ENCODE results near the gene LMO3. TPM values are rescaled to one million over a fixed set of nuclear protein-coding genes. Genes with fewer than 3 reads are reported as not detected.

The LMO3 gene
- total RNA-seq, 2 donors from 2014 or later: not detected

DNA sequence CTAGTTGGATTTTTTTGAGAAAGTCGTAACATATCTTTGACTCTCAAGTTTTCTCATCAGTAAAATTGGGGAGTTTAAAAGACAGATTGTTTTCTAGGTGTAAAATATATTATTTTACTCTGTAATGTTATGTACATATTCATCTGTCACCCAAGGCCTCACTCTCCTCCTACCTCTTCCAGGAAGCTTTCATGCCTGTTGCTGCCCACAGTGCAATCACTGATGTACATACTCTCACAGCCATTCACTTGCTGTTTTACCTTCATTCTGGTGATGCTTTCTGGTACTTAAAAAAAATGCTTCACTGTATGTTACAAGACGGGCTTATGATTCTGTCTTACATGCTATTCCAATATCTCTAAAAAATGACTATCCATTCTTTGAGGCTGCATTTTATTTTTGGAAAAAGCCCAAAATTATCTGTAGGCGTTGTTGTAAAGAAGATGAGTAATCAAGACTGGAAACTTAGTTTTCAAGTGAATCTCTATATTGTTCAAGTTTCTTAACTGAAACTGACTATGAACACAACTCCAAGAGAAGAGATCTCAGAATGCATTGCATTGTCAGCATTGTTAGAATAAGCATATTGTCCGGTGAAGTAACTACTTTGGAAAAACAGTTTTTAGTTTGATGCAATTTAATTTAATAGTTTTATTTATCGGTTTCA is 82.5 kb downstream of the LMO3 start:
- H3K4me1 Mint-ChIP-seq (ENCODE audit: low read depth): no peaks in the 10 kb centered on the region
- no peak overlapping the region for H3K4me3 Mint-ChIP-seq
- DNase-seq (no peak), ATAC-seq (replicated peaks in 1 of 2) (no peak)
- no peaks in the 10 kb centered on the region for H3K27me3 Mint-ChIP-seq (ENCODE audit: low read depth)
- H3K9me3 Mint-ChIP-seq: peaks cover 0 to 4% of the 10 kb centered on the region in 2 donors
- H3K36me3 Mint-ChIP-seq (ENCODE audit: insufficient read depth in 2 of 2): no peaks in the 10 kb centered on the region
- H3K27ac Mint-ChIP-seq: no peak overlapping the region

- no peaks in the 10 kb centered on the region for H3K4me1 Mint-ChIP-seq (ENCODE audit: low read depth)
- no peak overlapping the region for H3K27ac Mint-ChIP-seq
- H3K36me3 Mint-ChIP-seq (ENCODE audit: insufficient read depth in 2 of 2): no peaks in the 10 kb centered on the region
- H3K9me3 Mint-ChIP-seq: peaks cover 4 to 7% of the 10 kb centered on the region in 2 donors
- DNase-seq (no peak), ATAC-seq (replicated peaks in 1 of 2) (no peak)
- no peaks in the 10 kb centered on the region for H3K27me3 Mint-ChIP-seq (ENCODE audit: low read depth)
- no peak overlapping the region for H3K4me3 Mint-ChIP-seq
Measured at GRCh38 chr12:16520328-16520727, 85.6 kb downstream of the LMO3 start.

GRCh38 chr12:16515666-16516065 is 90.3 kb downstream of the LMO3 start:
- Mint-ChIP-seq H3K27ac (no peak overlapping the region), H3K36me3 (ENCODE audit: insufficient read depth in 2 of 2) (no peaks in the 10 kb centered on the region)

DNA sequence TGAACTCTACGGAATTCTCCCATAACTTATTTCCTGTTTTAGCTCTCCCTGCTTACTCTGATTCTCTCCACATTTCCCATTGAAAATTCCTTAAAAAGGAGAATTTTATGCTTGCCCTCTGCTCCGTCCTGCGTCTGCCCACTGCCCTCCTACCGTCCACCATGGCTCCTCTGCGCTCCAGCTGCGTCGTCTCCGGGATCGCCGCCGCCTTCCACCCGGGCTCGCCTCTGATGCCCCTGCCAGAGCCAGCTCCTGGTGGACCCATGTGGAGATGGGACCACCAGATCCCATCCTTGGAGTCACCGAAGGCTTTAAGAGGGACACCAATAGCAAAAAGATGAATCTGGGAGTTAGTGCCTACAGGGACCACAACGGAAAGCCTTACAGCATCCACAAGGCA is 92.7 kb downstream of the LMO3 start:
- H3K27me3 Mint-ChIP-seq (ENCODE audit: low read depth): no peaks in the 10 kb centered on the region
- H3K4me1 Mint-ChIP-seq (ENCODE audit: low read depth): no peaks in the 10 kb centered on the region
- H3K4me3 Mint-ChIP-seq: no peak overlapping the region
- H3K36me3 Mint-ChIP-seq (ENCODE audit: insufficient read depth in 2 of 2): no peaks in the 10 kb centered on the region
- no peak overlapping the region for H3K27ac Mint-ChIP-seq
- no peak for ATAC-seq (replicated peaks in 1 of 2)
- peaks cover 3 to 4% of the 10 kb centered on the region in 2 donors for H3K9me3 Mint-ChIP-seq
- DNase-seq: no peak

More at GRCh38 chr12:16515666-16516065, 90.3 kb downstream of the LMO3 start:
- H3K9me3 Mint-ChIP-seq: peaks cover 3 to 4% of the 10 kb centered on the region in 2 donors
- no peaks in the 10 kb centered on the region for H3K27me3 Mint-ChIP-seq (ENCODE audit: low read depth)
- ATAC-seq (replicated peaks in 1 of 2) (no peak), DNase-seq (no peak)
- no peak overlapping the region for H3K4me3 Mint-ChIP-seq
- no peaks in the 10 kb centered on the region for H3K4me1 Mint-ChIP-seq (ENCODE audit: low read depth)

GRCh38 chr12:16509411-16509810 is 96.6 kb downstream of the LMO3 start:
- DNase-seq (no peak), ATAC-seq (replicated peaks in 1 of 2) (no peak)
- H3K9me3 Mint-ChIP-seq: peaks cover 4 to 9% of the 10 kb centered on the region in 2 donors
- H3K27ac Mint-ChIP-seq: no peak overlapping the region
- no peaks in the 10 kb centered on the region for H3K4me1 Mint-ChIP-seq (ENCODE audit: low read depth)
- H3K27me3 Mint-ChIP-seq (ENCODE audit: low read depth): no peaks in the 10 kb centered on the region
- H3K4me3 Mint-ChIP-seq: no peak overlapping the region
- H3K36me3 Mint-ChIP-seq (ENCODE audit: insufficient read depth in 2 of 2): no peaks in the 10 kb centered on the region

GRCh38 chr12:16506394-16506793 is 99.6 kb downstream of the LMO3 start:
- no peaks in the 10 kb centered on the region for H3K4me1 Mint-ChIP-seq (ENCODE audit: low read depth)
- no peak for DNase-seq
- no peaks in the 10 kb centered on the region for H3K36me3 Mint-ChIP-seq (ENCODE audit: insufficient read depth in 2 of 2)
- peaks cover 6 to 17% of the 10 kb centered on the region in 2 donors for H3K9me3 Mint-ChIP-seq
- H3K27me3 Mint-ChIP-seq (ENCODE audit: low read depth): no peaks in the 10 kb centered on the region
- H3K4me3 Mint-ChIP-seq: no peak overlapping the region
- ATAC-seq (replicated peaks in 1 of 2): no peak
- no peak overlapping the region for H3K27ac Mint-ChIP-seq

GRCh38 chr12:16504200-16504599 is 101.8 kb downstream of the LMO3 start:
- DNase-seq (no peak), ATAC-seq (replicated peaks in 1 of 2) (no peak)
- no peaks in the 10 kb centered on the region for H3K36me3 Mint-ChIP-seq (ENCODE audit: insufficient read depth in 2 of 2)
- no peaks in the 10 kb centered on the region for H3K4me1 Mint-ChIP-seq (ENCODE audit: low read depth)
- H3K27ac Mint-ChIP-seq: no peak overlapping the region
- H3K9me3 Mint-ChIP-seq: peaks cover 6 to 17% of the 10 kb centered on the region in 2 donors
- no peak overlapping the region for H3K4me3 Mint-ChIP-seq
- H3K27me3 Mint-ChIP-seq (ENCODE audit: low read depth): no peaks in the 10 kb centered on the region

DNA sequence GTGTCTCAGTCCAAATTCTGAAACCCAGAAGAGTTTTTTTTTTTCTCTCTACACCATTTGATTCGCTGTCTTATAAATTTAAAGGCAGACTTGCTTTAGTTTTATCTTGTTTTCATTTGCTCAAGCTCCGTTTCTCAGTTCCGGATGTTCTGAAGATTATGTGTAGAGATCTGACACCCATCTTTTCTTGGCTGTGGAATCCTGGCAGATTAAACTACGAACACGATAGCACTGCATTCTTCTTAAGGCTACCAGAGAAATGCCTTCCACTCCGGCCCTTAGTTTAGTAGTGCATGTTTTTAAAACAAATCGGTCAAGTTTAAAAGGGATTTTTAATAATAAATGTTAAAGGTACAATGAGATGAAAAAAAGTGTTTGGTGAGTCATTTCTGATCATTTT is 106.4 kb downstream of the LMO3 start:
- Mint-ChIP-seq H3K9me3 (peaks cover 6 to 14% of the 10 kb centered on the region in 2 donors), H3K27ac (no peak overlapping the region)
- no peak for ATAC-seq (replicated peaks in 1 of 2)

More for the DNA sequence above, 106.4 kb downstream of the LMO3 start:
- H3K4me1 Mint-ChIP-seq (ENCODE audit: low read depth): no peaks in the 10 kb centered on the region
- no peak overlapping the region for H3K4me3 Mint-ChIP-seq
- no peaks in the 10 kb centered on the region for H3K36me3 Mint-ChIP-seq (ENCODE audit: insufficient read depth in 2 of 2)
- no peaks in the 10 kb centered on the region for H3K27me3 Mint-ChIP-seq (ENCODE audit: low read depth)
- DNase-seq: no peak
